Activated naive CD4-positive, alpha-beta T cell treated with Interleukin-2 at 50 U/mL for 16 hours (primary cell): ENCODE measurements around the gene ZC3H18.
A peak's percentile ranks its signal among the peaks of the same experiment; 100 is the strongest.

Source experiments
- DNase-seq: peaks from one replicate; pipeline ENCODE4 v3.0.0-alpha.2; 2020

Gene ZC3H18

DNA sequence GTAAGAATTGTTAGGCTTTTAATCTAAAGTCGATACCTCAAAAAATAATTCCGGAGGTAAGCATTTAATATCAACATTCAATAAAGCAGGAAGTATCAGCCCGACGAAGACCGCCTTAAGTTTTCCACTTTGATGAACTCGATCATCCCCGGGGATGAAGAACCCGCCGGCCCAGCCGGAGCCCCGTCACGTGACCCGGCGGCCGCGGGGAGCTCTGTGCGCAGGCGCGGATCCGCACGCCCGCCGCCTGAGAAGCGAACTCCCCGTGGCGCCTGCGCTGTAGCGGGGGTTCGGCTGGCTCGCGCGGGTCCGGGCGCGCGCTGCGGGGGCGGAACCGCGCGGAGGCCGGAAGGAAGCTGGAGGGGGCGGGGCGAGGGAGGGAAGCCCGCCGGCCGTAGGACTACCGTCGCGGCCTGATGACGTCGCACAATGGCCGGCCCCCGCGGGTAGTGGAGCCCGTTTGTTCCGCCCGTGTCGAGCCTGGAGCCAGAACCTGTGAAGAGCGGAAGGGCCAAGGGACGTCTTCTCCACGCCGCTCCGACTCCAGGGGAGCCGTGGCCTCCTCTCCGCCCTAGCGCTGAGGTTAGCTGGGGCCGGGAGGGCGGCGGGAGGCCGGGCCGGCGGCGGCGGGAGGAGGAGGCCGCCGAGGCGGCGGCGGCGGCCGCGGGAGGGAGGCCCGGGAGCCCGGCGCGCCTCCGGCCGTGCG, at the start of gene ZC3H18:
ZC3H18 (plus strand) TSS at position 419 of the 706 bp plus-strand sequence. CDS start 6,721 bp downstream, outside the sequence.
- peak; percentile 97 for DNase-seq

DNA sequence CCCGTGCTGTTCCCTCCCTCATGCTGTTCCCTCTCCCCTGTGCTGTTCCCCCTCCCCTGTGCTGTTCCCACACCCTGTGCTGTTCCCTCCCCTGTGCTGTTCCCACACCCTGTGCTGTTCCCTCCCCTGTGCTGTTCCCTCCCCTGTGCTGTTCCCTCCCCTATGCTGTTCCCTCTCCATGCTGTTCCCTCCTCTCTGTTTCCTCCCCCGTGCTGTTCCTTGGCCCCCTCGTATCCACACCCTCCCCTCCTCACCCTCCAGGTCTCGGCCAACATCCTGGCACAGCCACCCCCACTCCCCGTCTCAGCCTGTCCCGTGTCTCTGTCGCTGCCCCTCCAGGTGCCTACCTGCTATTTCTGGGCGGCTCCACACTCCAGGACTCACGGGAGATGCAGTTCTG, 48.5 kb upstream of the ZC3H18 start:
- DNase-seq: no peak

DNA sequence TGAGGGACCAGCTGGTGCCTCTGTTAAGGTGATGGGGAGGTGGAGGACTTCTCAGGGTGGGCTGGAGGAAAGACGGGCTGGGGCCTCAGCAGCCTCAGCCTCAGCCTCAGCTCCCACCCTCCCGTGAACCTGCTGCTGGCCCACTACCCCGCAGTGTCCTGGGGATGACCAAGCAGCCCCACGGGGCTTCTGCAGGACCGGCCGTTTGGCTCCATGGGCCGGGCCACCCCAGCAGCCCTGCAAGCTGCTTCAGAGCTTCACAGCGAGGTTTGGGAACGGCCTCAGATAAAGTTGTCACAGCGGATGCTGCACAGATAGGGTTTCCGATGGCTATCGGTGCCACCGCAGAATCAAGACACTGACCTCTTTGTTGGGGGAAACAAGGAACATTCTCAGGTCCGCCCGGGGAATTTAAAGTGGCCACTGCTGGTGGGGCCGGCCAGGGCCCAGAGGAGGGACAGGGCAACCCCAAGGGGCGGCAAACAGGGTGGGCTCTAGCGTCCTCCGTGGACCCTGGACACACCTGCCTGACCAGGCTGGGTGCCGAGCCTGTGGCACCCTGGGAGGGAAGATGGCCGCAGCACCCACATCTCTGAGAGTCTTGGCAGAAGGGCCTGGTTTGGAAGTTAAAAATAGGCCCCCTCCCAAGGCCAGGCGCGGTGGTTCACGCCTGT, 47.8 kb upstream of the ZC3H18 start:
- DNase-seq: no peak

DNA sequence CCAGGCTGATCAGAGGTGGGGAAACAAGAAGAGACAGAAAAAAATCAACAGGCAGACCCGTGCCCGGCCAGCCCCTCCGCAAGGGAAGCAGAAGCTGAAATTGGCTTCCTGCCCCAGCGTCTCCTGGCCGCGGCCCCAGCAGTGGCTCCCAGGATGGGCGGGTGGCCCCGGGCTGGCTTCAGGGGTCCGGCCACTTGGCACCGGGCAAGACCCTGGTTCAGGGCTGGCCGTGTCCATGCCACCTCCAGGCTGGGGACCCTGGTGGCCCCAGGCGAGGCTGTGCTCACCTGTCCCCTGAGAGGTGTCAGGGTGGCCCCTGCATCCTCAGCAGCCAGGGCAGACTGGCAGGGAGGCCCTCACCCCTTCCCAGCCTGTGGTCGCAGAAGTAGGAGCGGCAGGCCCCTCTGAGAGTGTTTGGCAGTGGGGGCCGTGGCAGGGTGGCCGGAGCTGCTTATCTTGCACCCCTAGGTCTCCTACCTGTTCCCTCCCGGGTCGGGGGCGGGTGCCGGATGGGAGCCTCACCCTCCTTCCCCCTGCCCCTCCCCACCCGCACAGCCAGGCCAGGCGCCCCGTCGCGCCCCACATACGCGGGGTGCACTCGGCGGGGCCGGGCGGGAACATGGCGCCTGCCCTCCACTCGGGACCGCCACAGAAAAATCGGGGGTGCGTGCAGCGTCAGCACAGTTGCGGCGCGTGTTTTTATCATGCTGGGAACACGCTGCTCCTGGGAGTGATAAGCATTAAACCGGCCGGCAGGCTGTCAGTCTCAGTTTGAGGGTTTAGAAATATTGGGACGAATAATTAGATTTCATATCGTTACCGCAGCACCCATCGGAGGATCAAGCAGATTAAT, 46.7 kb upstream of the ZC3H18 start:
- DNase-seq: no peak

GRCh38 chr16:88524274-88524972, 45.8 kb upstream of the ZC3H18 start:
- no peak for DNase-seq

DNA sequence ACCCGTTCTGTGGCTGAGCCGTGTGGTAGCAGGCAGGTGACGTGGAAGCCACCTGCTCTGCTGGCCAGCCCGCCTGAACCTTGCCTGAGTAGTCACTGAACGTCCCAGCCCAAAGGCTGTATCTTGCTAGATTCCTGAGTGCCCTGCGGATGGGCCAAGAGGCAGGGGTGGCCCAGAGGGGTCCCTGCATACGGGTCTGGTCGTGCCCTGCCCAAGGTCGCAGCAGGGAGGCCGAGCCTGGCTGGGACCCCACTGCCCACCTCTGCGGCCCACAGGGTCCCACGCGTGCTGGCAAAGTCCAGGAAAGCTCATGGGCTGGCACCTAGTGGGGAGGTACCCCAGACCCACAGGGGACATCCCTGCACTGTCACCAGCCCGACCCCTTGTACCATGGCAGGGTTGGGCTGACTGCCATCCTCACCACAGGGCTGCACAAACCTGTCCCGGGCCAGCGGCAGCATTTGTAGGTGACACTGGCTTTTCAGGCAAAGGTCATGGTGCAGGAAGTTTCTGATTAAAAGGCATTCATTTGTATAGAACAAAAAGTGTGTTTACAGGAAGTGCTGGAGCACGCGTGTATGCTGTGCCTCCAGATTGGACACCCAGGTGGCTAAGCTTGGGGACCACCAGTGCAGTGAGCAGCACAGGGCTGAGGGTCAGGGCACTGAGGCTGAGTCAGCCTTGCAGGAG, 45.1 kb upstream of the ZC3H18 start:
- no peak for DNase-seq

DNA sequence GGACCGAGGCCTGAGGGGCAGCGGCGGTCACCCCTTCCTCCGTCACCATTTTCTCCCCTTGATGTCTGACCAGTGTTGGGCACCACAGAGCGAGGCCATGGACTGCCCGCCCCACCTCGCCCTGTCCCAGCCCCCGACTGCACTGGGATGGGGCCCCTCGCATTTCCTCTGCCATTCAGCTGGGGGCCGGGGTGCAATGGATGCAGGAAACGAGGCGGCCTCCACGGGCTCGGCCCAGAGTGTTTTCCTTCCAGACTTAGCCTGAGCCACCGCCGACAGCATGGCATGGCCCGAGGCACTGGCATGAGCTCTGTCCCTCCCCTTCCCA, 44.6 kb upstream of the ZC3H18 start:
- DNase-seq: no peak

GRCh38 chr16:88526008-88526905, 43.9 kb upstream of the ZC3H18 start:
- no peak for DNase-seq

DNA sequence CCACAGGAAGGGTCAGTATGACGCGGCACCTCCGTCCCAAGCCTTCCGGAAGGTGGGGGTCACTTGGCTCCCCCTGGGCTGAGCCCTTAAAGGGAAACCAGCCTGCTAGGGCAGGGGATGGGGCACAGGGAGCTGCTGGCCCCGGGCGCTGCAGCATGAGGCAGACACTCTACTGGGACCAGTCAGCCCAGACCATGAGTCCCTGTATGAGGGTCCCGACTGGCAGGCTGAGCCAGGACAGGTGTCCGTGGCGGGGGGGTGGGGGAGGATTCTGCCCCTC, 43.4 kb upstream of the ZC3H18 start:
- DNase-seq: no peak

- peak; percentile 65 for DNase-seq
Measured at GRCh38 chr16:88527186-88527936, 42.8 kb upstream of the ZC3H18 start.

DNA sequence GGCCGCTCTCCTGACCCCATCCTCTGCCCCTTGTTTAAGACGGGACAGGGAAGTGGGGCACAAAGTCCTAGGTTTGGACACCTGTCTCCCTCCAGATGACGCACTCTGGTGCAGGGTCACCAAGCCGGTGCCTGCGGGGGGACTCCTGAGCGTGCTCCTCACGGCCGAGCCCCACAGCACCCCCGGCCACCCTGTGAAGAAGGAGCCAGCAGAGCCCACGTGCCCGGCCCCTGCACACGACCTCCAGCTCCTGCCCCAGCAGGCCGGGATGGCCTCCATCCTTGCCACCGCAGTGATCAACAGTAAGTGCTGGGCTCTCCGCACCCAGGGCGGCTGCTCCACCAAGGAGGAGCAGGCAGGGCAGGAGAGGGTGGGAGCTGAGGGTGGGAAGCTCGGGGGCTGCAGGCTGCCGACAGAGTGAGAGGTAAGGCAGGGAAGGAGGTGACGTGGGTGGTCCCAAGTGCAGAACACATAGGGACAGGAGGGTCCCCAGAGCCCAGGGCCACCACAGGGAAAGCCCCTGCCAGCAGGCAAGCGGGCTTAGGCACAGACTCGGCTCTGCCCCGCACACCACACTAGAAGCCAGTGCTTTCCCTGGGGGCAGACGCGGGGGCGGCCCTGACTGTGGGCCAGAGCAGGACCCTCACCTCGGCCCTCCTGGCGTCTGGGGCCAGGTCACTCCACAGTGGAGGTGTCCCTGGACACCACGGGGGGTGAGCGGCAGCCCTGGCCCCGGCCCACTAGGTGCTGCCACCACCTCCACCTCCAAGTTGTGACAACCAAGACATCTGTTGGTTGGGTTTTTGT, 42.1 kb upstream of the ZC3H18 start:
- no peak for DNase-seq

GRCh38 chr16:88528902-88529318, 41.3 kb upstream of the ZC3H18 start:
- no peak for DNase-seq

DNA sequence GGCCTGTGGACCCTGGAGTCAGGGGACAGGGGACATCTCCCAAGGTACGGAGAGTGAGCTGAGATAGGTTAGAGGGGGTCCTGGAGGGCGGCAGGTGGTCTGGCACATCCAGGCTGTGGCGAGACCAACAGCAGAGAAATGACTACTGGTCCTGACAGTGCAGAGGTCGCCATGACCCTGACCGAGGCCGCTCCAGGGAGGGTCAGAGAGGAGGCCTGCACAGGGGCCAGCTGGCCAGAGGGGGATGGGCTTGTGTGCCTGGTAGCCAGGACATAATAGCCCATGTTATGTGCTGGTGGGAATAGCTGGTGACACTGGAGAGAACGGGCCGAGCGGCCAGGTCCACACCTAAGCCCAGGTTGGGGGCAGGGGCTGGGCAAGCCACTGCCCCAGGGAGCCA, 40.6 kb upstream of the ZC3H18 start:
- DNase-seq: no peak

DNA sequence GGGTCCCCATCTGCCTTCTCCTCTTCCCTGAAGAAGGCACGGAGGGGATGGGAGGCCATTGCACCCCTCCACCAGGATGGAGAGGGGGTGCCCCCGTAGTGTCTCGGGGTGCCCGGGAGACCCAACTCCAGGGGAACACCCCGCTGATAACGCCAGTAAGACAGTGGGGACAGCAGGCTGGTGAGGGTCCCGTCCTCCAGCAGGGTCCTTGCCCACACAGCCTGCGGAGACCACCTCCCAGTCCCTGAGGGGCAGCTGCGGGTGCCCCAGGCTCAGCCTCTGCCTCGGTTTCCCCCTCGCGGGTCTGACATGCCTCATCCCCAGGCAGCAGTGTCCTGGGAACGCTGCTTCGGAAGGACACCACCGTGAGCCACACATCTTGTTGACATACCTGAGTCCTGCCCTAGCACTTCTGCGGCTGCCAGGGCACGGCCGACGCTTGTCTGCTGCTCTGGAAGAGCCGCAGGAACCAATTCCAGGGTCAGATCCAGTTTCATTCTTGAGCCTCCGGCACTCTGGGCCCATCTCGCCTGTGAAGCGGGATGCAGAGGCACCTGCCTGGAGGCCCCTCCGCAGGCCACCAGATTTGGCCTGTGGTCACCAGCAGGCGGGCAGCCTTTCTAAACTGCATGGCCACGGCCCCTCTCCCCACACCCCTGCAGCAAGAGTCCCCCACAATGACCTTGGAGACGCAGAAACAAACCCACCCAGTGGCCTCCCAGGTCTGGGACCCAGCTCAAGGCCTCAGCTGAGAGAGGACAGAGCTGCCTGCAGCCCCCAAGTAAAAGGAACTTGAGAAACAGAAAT, 39.9 kb upstream of the ZC3H18 start:
- DNase-seq: no peak

GRCh38 chr16:88530858-88531203, 39.4 kb upstream of the ZC3H18 start:
- no peak for DNase-seq

GRCh38 chr16:88531346-88531745, 38.9 kb upstream of the ZC3H18 start:
- no peak for DNase-seq

GRCh38 chr16:88531931-88532433, 38.2 kb upstream of the ZC3H18 start:
- DNase-seq: no peak

DNA sequence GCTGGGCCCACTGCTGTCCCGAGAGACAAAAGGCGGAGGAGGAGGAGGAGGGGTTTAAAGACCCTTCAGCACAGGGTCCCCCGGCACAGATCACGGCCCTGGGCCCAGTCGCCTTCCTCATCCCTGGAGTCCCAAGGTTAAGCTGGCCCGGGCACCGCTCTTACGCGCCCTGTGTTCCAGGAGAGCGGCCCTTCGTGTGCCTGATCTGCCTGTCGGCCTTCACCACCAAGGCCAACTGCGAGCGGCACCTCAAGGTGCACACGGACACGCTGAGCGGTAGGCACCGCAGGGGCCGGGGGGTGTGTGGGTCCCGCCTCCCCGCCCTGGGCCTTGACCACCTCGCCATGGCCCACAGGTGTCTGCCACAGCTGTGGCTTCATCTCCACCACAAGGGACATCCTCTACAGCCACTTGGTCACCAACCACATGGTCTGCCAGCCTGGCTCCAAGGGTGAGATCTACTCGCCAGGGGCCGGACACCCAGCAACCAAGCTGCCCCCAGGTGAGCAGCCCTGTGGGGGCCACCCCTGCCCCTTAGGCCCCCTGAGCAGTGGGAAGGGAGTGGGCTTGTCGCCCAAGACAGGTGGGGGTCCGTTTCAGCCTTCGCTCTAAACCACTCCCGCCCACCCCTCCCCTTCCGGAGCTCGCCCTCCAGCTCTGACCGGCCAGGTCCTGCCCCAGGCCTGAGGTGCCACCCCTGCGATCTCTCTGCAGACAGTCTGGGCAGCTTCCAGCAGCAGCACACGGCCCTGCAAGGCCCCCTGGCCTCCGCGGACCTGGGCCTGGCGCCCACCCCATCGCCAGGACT, 37.6 kb upstream of the ZC3H18 start:
- no peak for DNase-seq
